ENCODE data around the gene MTRF1.

DNA sequence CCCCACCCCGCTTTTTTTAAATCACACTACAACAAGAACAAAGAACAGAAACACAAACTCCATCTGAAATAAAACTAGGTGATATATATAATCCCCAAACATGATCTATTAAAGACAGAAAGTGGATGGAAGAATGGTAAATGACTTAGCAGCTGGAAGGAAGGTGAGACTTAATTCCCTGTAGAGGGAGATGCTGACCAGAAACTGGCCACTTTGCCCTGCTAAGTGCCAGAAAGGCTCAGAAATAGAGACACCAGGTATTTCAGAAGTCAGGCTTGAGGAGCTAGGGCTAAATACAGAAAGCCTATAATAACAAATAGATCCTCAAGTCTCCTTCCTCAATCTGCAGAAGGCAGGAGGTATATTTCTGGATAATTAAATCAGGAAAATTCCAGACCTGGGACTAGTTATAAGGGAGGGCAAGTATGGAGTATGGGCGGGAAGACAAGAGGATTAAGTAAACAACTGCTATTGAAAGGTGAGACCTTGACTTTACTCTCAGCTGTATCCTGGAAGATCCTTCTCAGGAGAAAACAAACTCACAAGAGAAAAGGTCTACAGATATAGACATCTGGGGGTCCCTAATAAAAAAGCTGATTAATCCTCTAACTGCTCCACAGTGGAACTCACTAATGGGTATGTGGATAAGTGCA lies 32.2 kb downstream of the MTRF1 start:
- TF ChIP-seq, protein P1, sequence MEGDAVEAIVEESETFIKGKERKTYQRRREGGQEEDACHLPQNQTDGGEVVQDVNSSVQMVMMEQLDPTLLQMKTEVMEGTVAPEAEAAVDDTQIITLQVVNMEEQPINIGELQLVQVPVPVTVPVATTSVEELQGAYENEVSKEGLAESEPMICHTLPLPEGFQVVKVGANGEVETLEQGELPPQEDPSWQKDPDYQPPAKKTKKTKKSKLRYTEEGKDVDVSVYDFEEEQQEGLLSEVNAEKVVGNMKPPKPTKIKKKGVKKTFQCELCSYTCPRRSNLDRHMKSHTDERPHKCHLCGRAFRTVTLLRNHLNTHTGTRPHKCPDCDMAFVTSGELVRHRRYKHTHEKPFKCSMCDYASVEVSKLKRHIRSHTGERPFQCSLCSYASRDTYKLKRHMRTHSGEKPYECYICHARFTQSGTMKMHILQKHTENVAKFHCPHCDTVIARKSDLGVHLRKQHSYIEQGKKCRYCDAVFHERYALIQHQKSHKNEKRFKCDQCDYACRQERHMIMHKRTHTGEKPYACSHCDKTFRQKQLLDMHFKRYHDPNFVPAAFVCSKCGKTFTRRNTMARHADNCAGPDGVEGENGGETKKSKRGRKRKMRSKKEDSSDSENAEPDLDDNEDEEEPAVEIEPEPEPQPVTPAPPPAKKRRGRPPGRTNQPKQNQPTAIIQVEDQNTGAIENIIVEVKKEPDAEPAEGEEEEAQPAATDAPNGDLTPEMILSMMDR (IDR thresholded peaks at IDR 0.05): no peak
- no peak for TF ChIP-seq EZH2 (IDR thresholded peaks at IDR 0.05)
- no peak for TF ChIP-seq EZH2phosphoT487 (IDR thresholded peaks at IDR 0.05)

Data from neural progenitor cell (in vitro differentiated cells).